Stimulated activated CD8-positive, alpha-beta memory T cell treated with anti-CD3 and anti-CD28 coated beads, Interleukin-4, amount 100 ng/mL, for 24 hours (primary cell): ENCODE results near the gene PPP5C.
"Not testable (repeated sequence)": the region's sequence is repeated elsewhere in the genome, so short reads cannot be mapped to it uniquely, and the experiment has no call there.

Experiments used
- DNase-seq: peaks from one replicate; pipeline ENCODE4 v3.0.0-alpha.2; 2020; ENCODE audit warnings: low read depth

The PPP5C gene

DNA sequence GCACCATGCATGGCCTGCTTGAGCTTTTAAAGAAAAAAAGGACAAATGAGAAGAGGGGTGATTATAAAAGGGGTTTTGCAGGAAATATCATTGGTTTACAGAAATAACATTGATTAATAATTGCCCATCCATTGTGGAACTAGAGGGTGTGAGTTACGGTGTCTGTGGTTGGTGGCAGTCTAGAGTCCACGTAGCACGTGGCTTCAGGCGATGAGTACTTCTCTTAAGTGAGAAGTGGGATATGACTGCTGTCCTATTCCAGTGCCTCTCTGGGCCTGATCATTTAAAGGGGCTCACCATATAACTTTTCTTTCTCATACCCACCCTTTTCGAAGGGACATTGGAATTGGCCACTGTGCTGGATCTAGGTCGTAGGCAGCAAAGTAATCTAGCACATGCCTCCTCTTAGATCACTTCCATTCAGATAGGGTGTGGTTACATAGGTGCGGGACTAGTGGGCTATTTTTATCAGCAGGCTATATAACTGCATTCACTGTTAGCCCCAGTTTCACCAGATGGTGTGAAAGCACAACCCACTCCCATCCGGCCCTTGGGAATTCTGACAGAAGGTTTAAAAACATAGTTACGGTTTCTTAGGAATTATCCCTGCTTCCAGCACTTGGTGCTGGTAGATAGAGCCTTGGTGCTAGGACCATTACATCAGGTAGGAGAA, 19.9 kb downstream of the PPP5C start:
- no peak for DNase-seq

- DNase-seq, result no peak
These were observed 20.5 kb downstream of the PPP5C start for GRCh38 chr19:46367426-46367825.

DNA sequence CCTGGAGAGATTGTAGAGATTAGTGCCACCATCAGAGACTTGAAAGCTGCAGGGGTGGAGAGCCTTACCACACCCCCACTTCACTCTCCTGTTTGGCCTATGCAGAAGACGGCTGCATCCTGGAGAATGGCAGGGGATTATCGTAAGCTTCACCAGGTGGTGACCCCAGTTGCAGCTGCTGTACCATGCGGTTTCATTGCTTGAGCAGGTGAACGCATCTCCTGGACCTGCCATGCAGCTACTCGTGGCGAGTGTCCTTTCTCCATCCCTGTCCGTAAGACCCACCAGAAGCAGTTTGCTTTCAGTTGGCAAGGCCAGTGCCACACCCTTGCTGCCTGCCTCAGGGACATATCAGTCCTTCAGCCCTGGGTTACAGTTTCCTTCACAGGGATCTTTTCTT, 21.2 kb downstream of the PPP5C start:
- no peak for DNase-seq

- DNase-seq, result no peak
These were observed 22.9 kb downstream of the PPP5C start for GRCh38 chr19:46369817-46370216.

DNA sequence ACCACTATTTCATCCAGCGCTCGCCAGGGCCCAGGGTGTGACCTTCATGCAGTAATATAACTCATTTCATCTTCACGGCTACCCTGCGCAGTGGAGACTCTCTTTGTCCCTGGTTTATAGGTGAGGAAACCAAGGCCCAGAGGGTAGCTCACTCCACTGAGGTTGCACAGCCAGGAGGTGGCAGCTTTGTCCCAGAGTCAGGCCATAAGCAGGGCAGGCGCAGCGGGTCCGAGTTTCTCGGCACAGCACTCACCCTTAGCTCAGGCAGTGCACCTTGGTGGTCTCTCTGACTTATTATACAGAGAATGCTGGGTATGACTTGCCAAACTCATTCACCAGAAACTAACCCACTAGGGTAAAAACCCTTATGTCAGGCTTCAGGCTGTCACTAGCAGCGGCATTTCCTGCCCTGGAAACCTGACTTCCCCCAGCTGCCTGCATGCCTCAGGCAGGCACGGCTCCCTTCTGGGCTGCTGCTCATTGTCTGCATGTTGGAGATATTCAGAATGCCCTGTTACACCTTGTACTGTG, 24.5 kb downstream of the PPP5C start:
- no peak for DNase-seq

DNA sequence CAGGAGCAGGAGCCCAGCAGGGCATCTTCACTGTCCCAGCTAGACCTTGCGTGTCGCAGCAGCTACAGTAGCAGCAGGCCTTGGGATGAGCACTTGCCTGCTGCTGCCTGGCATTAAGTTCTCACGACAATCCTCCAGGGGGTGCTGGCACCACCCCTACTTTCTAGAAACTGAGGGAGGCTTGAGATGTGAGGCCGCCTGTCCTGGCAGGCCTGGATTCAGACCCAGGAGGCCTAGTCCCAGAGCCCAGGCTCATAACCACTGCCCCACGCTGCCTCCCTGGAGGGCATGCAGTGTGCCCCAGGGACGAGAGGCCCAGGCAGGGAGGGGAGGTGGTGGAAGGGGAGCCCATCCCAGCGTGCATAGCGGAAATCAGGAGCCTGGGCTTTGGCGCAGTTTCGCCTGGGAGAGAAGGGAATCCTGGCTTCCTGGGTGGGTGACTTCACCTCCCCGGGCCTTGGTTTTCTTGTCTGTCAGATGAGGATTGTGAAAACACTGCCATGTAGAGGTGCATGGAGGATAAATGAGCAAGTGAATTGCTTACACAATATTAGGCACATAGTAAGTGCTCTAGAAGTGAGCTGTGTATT, 26.1 kb downstream of the PPP5C start:
- DNase-seq, result no peak

- no peak for DNase-seq
These were observed 26.8 kb downstream of the PPP5C start for GRCh38 chr19:46373491-46374359.

- DNase-seq, result no peak
These were observed 27.9 kb downstream of the PPP5C start for GRCh38 chr19:46374536-46375475.

DNA sequence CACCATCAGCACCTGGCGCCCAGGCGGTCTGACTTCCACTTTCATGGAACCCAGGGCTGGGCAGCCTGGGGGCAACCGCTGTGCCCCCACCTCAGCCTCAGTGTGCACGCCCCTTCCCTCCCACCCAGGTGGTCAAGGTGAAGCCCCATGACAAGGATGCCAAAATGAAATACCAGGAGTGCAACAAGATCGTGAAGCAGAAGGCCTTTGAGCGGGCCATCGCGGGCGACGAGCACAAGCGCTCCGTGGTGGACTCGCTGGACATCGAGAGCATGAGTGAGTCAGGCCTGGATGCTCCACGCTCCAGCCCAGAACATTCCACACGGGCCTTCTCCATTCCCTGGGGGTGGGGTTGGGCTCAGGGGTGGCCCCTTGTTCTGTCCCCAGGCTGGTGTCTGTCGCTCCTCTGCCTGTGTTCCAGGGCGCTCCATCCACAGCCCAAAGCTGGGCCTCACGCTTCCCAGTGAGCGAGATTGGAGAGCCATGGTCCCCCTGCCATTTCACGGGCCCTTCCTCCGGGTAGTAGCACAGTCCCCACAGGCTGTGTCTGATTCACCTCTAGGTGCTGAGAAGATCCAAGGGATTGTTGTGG, 28.7 kb downstream of the PPP5C start:
- DNase-seq, result not testable (repeated sequence)

DNA sequence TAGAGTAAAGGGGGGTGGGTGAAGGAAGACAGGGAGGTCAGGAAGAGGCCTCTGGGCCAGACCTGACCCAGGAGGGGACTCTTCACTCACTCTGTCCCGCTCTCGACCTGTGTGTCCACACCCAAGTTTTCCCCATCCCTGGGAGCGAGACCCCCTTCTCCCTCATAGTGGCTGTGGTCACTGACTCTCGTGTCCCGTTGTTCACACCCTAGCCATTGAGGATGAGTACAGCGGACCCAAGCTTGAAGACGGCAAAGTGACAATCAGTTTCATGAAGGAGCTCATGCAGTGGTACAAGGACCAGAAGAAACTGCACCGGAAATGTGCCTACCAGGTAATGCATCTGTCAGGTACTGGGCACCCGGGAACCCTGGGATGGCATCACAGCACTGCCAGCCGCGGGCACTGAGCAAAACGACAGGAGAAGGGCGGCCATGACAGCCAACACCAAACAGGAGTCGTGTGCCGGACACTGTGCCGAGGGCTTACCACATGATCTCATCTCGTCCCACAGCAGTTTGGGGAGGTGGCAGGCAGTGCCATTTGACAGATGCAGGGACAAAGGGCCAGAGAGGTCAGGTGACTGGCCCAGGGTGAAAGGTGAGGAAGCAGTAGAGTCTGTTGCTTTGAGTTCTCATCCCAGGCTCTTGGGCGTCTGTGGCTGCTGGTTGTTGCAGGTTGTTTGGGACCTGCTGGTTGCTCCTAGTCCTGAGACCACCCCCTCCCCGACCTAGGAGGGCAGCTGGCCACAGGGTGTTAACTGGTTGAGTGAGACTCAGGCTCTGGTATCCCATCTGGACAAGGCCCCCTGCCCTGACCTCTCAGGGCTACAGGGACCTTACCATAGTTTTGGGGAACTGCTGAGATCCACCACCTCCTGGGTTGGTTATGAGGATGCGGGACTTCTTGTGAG, 29.6 kb downstream of the PPP5C start:
- DNase-seq, result no peak

- DNase-seq, result no peak
These were observed 31.4 kb downstream of the PPP5C start for GRCh38 chr19:46378268-46378667.

DNA sequence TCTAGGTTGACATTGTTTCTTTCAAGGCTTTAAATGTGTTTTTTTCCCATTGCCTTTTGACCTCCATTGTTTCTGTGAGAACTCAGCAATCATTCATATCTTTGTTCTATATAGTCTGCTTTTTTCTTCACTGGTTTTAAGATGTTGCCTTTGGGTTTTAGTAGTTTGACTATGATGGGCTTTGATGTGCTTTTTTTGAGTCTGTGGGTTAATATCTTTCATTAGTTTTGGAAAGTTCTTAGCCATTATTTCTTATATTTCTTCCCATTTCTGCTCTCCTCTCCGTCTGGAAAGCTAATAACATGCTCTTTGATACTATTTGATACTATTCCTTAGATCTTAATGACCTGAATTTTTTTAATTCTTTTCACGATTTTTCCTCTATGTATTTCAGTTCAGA, 33.8 kb downstream of the PPP5C start:
- no peak for DNase-seq

- no peak for DNase-seq
These were observed 34.5 kb downstream of the PPP5C start for GRCh38 chr19:46381346-46381745.

DNA sequence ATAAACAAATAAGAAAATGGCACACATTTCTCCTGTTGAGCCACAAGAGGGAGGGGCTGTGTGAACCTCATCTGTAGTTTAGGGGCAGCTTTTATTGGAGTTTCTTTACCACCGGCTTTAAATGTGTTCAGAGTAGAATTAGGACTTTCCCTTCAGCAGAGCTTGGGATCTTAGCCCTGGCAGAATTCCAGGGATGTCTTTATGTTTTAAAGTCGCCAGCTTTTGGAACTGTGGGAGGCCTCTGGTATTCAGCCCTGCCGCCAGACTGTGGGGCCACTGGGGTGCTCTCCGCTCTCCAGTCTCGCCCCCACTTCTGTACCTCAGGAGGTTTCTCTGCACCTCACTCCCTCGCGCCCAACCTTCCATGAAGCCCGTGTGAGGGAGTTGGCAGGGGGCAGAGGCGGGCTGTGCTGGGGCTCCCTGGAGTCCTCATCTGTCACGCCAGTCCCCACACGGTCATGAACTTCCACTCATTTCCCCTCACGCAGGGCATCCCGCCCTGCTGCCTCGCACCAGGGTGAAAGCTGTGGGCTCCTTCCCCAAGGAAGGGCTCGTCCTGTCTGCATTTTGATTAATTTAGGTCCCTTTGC, 35.0 kb downstream of the PPP5C start:
- no peak for DNase-seq

- DNase-seq, result no peak
These were observed 36.4 kb downstream of the PPP5C start for GRCh38 chr19:46383171-46383815.

DNA sequence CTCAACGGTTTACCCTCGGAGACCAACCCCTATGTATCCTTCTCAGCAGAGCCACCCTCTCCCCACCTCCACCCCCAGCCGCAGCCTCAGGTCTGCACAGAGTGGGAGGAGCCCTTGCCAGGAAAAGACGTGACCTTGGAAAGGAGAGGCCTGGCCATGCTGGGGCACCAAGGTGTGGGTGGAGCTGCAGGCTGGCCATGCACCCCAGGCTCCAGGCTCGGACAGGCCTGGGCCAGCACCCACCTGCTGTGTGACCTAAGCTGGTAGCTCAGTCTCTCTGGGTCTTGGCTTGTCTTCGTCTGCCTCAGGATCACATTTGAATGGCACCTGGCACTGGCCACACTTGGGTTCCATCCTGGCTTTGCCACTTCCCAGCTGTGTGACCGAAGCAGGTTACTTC, 37.0 kb downstream of the PPP5C start:
- DNase-seq, result no peak

GRCh38 chr19:46384396-46384795, 37.5 kb downstream of the PPP5C start:
- no peak for DNase-seq

DNA sequence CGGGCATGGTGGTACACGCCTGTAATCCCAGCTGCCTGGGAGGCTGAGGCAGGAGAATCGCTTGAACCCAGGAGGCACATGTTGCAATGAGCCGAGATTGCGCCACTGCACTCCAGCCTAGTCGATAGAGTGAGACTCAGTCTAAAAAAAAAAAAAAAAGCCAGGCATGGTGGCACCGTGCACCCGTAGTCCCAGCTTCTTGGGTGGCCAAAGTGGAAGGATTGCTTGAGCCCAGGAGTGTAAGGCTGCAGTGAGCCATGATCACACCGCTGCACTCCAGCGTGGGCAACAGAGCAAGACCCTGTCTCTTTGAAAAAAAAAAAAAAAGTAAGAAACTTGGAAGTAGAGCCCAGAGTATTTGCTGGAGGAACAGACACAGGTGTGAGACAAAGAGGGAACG, 38.7 kb downstream of the PPP5C start:
- no peak for DNase-seq

GRCh38 chr19:46386151-46386550, 39.3 kb downstream of the PPP5C start:
- DNase-seq, result no peak
